Measurements from ENCODE around the gene ZFAND2A. TPM values are rescaled to one million over a fixed set of nuclear protein-coding genes. Genes with fewer than 3 reads are reported as not detected.
"Not testable (repeated sequence)": the region's sequence is repeated elsewhere in the genome, so short reads cannot be mapped to it uniquely, and the experiment has no call there.

The ZFAND2A gene
- total and polyA plus RNA-seq, 8 donors = 0.89 to 93.6 (median 30.7) TPM

GRCh38 chr7:1144269-1144771 is 15.7 kb downstream of the ZFAND2A start:
- peak in 5 of 7 experiments; percentile 25 to 56 (median 48) for TF ChIP-seq CTCF (IDR thresholded peaks at IDR 0.05)
- TF ChIP-seq POLR2A (IDR thresholded peaks at IDR 0.05) = no peak
- no peak for TF ChIP-seq EP300 (IDR thresholded peaks at IDR 0.05)
- intact Hi-C loops (cut with DNase I; ENCODE audit: low total_unique reads) = no loop called here
- no peaks in the 10 kb centered on the region for H3K27me3 ChIP-seq
- H3K27ac ChIP-seq = peak overlapping the region in 1 of 5 donors; percentile 4
- no peaks in the 10 kb centered on the region for H3K9me3 ChIP-seq
- H3K4me3 ChIP-seq = no peak overlapping the region
- DNase-seq = peak; percentile 56 to 75
- H3K36me3 ChIP-seq = peaks cover 0 to 6% (median 5%) of the 10 kb centered on the region in 4 donors
- peaks cover 0 to 9% (median 4%) of the 10 kb centered on the region in 4 donors for H3K4me1 ChIP-seq
- WGBS, 5 donors = 30 to 45% (median 42%) methylated on average over 10 to 23 of the region's 23 CpGs

GRCh38 chr7:1143031-1143430 is 17.0 kb downstream of the ZFAND2A start:
- H3K36me3 ChIP-seq; H3K27ac ChIP-seq; intact Hi-C loops (cut with DNase I; ENCODE audit: low total_unique reads); H3K27me3 ChIP-seq; H3K4me3 ChIP-seq; DNase-seq; H3K9me3 ChIP-seq: not testable (repeated sequence)
- peaks cover 4 to 19% (median 14%) of the 10 kb centered on the region in 4 donors for H3K4me1 ChIP-seq
- 84 to 94% (median 90%) methylated on average over 5 of the region's 5 CpGs for WGBS, 5 donors

- H3K9me3 ChIP-seq = no peaks in the 10 kb centered on the region
- intact Hi-C loops (cut with DNase I; ENCODE audit: low total_unique reads) = no loop called here
- no peak overlapping the region for H3K27ac ChIP-seq
- H3K4me1 ChIP-seq = peaks cover 9 to 25% (median 20%) of the 10 kb centered on the region in 4 donors
- DNase-seq = no peak
- no peaks in the 10 kb centered on the region for H3K36me3 ChIP-seq
- 79 to 87% (median 84%) methylated on average over 14 of the region's 14 CpGs for WGBS, 5 donors
- no peak overlapping the region for H3K4me3 ChIP-seq
- no peaks in the 10 kb centered on the region for H3K27me3 ChIP-seq
- TF ChIP-seq POLR2A (IDR thresholded peaks at IDR 0.05) (no peak), EP300 (IDR thresholded peaks at IDR 0.05) (no peak), POLR2AphosphoS5 (IDR thresholded peaks at IDR 0.05) (no peak), CTCF (IDR thresholded peaks at IDR 0.05) (no peak)
Observed at GRCh38 chr7:1142051-1142635, 17.9 kb downstream of the ZFAND2A start.

GRCh38 chr7:1141651-1142050 is 18.3 kb downstream of the ZFAND2A start:
- Histone ChIP-seq H3K27me3 (no peaks in the 10 kb centered on the region), H3K27ac (no peak overlapping the region), H3K36me3 (no peaks in the 10 kb centered on the region), H3K4me3 (no peak overlapping the region), H3K9me3 (no peaks in the 10 kb centered on the region), H3K4me1 (peaks cover 13 to 30% (median 25%) of the 10 kb centered on the region in 4 donors)
- intact Hi-C loops (cut with DNase I; ENCODE audit: low total_unique reads) = no loop called here
- TF ChIP-seq CTCF (IDR thresholded peaks at IDR 0.05) (no peak), POLR2A (IDR thresholded peaks at IDR 0.05) (no peak), EP300 (IDR thresholded peaks at IDR 0.05) (no peak), POLR2AphosphoS5 (IDR thresholded peaks at IDR 0.05) (no peak)
- WGBS, 5 donors = 71 to 87% (median 81%) methylated on average over 6 of the region's 6 CpGs
- no peak for DNase-seq

- intact Hi-C loops (cut with DNase I; ENCODE audit: low total_unique reads) = no loop called here
- WGBS, 5 donors = 84 to 97% (median 90%) methylated on average over 4 of the region's 4 CpGs
- no peak overlapping the region for H3K4me3 ChIP-seq
Observed at GRCh38 chr7:1140476-1141104, 19.4 kb downstream of the ZFAND2A start.

More at GRCh38 chr7:1140476-1141104, 19.4 kb downstream of the ZFAND2A start:
- no peak for TF ChIP-seq POLR2A (IDR thresholded peaks at IDR 0.05)
- no peak for TF ChIP-seq POLR2AphosphoS5 (IDR thresholded peaks at IDR 0.05)
- TF ChIP-seq EP300 (IDR thresholded peaks at IDR 0.05) = no peak
- TF ChIP-seq CTCF (IDR thresholded peaks at IDR 0.05) = no peak
- no peaks in the 10 kb centered on the region for H3K9me3 ChIP-seq
- H3K36me3 ChIP-seq = no peaks in the 10 kb centered on the region
- DNase-seq = no peak
- no peak overlapping the region for H3K27ac ChIP-seq
- H3K27me3 ChIP-seq = no peaks in the 10 kb centered on the region
- peaks cover 15 to 31% (median 26%) of the 10 kb centered on the region in 4 donors for H3K4me1 ChIP-seq
